Thoracic aorta (tissue), 2 donors: ENCODE results near the gene EFCAB10. TPM values are rescaled to one million over a fixed set of nuclear protein-coding genes. Genes with fewer than 3 reads are reported as not detected.

ENCODE experiments used
- ATAC-seq: fragments of 150-250 bp; one replicate; pipeline ENCODE4 v1.8.0; 2017; ENCODE audit warnings: low read depth; ENCODE audit not compliant: insufficient number of reproducible peaks, low FRiP score
- DNase-seq: peaks from one replicate; pipeline ENCODE4 v3.0.0-alpha.2; 2020; ENCODE audit warnings: low spot score
- H3K27ac ChIP-seq, 2 donors: fragments of 200-600 bp; sonication (generic); 1 replicate in 1 of 2; 2 replicates in 1 of 2; pipeline ENCODE4 v1.5.1; 2016; ENCODE audit warnings: mild to moderate bottlenecking in 2 of 2, moderate library complexity in 2 of 2
- H3K27me3 ChIP-seq: fragments of 200-600 bp; sonication (generic); replicated peaks from 2 replicates; pipeline ENCODE4 v1.6.0; 2016; ENCODE audit warnings: mild to moderate bottlenecking; ENCODE audit not compliant: insufficient read depth
- H3K36me3 ChIP-seq: fragments of 200-600 bp; sonication (generic); one replicate; pipeline ENCODE4 v1.5.1; 2016
- H3K4me1 ChIP-seq, 2 donors: fragments of 200-600 bp; sonication (generic); 1 replicate in 1 of 2; 2 replicates in 1 of 2; pipeline versions ENCODE4 v1.5.1 to v1.6.0; 2016; ENCODE audit warnings: low read depth in 2 of 2, mild to moderate bottlenecking in 1 of 2; ENCODE audit not compliant: control insufficient read depth in 1 of 2
- H3K4me3 ChIP-seq: fragments of 200-600 bp; sonication (generic); 2 replicates; pipeline ENCODE4 v1.5.1; 2016; ENCODE audit warnings: mild to moderate bottlenecking
- H3K9me3 ChIP-seq: fragments of 200-600 bp; sonication (generic); 2 replicates; pipeline ENCODE4 v1.5.1; 2016
- total RNA-seq, 2 donors: library from RNA; depleted of rRNA; stranded (reverse); fragments of >200 nt; gene quantifications; one replicate each; pipeline versions ENCODE4 v1.1.0 to v1.2.3, GENCODE V29; 2016
- TF ChIP-seq, protein P1 (sequence below): fragments of 200-600 bp; sonication (generic); IDR thresholded peaks from one replicate; pipeline ENCODE4 v1.5.1; 2019; ENCODE audit warnings: antibody characterized with exemption

Gene EFCAB10
- total RNA-seq, 2 donors from 2014 or later = not detected

GRCh38 chr7:105578496-105578895 lies 2.8 kb downstream of the EFCAB10 start:
- no peak for DNase-seq
- Histone ChIP-seq H3K36me3 (no peaks in the 10 kb centered on the region), H3K9me3 (no peaks in the 10 kb centered on the region), H3K4me3 (no peak overlapping the region), H3K4me1 (peaks cover 0 to 8% of the 10 kb centered on the region in 2 donors), H3K27ac (no peak overlapping the region), H3K27me3 (no peaks in the 10 kb centered on the region)
- TF ChIP-seq, protein P1, sequence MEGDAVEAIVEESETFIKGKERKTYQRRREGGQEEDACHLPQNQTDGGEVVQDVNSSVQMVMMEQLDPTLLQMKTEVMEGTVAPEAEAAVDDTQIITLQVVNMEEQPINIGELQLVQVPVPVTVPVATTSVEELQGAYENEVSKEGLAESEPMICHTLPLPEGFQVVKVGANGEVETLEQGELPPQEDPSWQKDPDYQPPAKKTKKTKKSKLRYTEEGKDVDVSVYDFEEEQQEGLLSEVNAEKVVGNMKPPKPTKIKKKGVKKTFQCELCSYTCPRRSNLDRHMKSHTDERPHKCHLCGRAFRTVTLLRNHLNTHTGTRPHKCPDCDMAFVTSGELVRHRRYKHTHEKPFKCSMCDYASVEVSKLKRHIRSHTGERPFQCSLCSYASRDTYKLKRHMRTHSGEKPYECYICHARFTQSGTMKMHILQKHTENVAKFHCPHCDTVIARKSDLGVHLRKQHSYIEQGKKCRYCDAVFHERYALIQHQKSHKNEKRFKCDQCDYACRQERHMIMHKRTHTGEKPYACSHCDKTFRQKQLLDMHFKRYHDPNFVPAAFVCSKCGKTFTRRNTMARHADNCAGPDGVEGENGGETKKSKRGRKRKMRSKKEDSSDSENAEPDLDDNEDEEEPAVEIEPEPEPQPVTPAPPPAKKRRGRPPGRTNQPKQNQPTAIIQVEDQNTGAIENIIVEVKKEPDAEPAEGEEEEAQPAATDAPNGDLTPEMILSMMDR = no peak
- no peak for ATAC-seq

- H3K4me1 ChIP-seq = peaks cover 0 to 8% of the 10 kb centered on the region in 2 donors
- H3K27ac ChIP-seq = no peak overlapping the region
- DNase-seq = no peak
- H3K9me3 ChIP-seq = no peaks in the 10 kb centered on the region
- H3K27me3 ChIP-seq = no peaks in the 10 kb centered on the region
- ATAC-seq = no peak
- H3K36me3 ChIP-seq = no peaks in the 10 kb centered on the region
- no peak overlapping the region for H3K4me3 ChIP-seq
- TF ChIP-seq, protein P1 = no peak
Measured at GRCh38 chr7:105577251-105577650, 4.0 kb downstream of the EFCAB10 start.

DNA sequence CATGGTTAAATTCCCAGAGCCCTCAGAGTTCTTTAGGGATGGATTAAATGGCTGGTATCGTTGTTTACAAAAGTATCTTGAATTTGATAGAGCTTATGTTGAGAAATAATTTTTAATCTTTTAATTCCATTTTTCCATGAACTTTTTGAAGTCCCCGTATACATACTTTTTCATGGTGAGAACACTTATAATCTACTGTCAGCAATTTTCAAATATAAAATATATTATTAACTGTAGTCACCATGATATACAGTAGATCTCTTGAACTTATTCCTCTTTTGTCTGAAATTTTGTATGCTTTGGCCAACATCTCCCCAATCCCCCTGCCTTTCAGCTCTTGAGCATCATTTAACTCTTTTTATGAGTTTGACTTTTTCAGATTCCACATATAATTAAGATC lies 9.4 kb downstream of the EFCAB10 start:
- H3K36me3 ChIP-seq = peaks cover 10% of the 10 kb centered on the region
- no peak overlapping the region for H3K4me3 ChIP-seq
- H3K27ac ChIP-seq = no peak overlapping the region
- no peaks in the 10 kb centered on the region for H3K27me3 ChIP-seq
- H3K9me3 ChIP-seq = no peaks in the 10 kb centered on the region
- DNase-seq (no peak), ATAC-seq (no peak)
- H3K4me1 ChIP-seq = no peaks in the 10 kb centered on the region
- TF ChIP-seq, protein P1 = no peak

DNA sequence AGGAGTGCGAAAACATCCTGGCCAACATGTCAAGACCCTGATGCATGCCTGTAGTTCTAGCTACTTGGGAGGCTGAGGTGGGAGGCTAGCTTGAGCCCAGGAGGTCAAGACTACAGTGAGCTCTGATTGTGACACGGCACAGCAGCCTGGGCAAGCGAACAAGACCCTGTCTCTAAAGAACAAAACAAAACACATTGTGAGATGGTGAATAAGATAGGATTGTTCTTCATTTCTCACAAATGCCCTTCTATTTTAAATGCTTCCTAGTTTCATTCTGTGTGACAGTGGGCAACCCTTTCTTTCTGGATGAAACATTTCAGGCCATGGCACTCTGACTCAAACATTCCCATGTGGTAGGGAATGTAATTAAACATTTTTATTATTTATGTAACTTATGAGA lies 13.5 kb downstream of the EFCAB10 start:
- Histone ChIP-seq H3K4me1 (no peaks in the 10 kb centered on the region), H3K4me3 (no peak overlapping the region), H3K27me3 (no peaks in the 10 kb centered on the region), H3K9me3 (no peaks in the 10 kb centered on the region), H3K36me3 (peaks cover 27% of the 10 kb centered on the region), H3K27ac (no peak overlapping the region)
- ATAC-seq (no peak), DNase-seq (no peak)
- TF ChIP-seq, protein P1 = no peak

- Histone ChIP-seq H3K9me3 (no peaks in the 10 kb centered on the region), H3K36me3 (peaks cover 27% of the 10 kb centered on the region), H3K27me3 (no peaks in the 10 kb centered on the region), H3K4me1 (no peaks in the 10 kb centered on the region), H3K4me3 (no peak overlapping the region), H3K27ac (no peak overlapping the region)
- TF ChIP-seq, protein P1 = no peak
- ATAC-seq = no peak
- DNase-seq = no peak
Measured at GRCh38 chr7:105567024-105567423, 14.3 kb downstream of the EFCAB10 start.
